ENCODE measurements around the gene VWA3B.

GRCh38 chr2:98158305-98158704 lies 71.3 kb downstream of the VWA3B start:
- no peak for TF ChIP-seq CTCF (IDR thresholded peaks at IDR 0.05; ENCODE audit: poor library complexity)
- TF ChIP-seq EZH2 (IDR thresholded peaks at IDR 0.05; ENCODE audit: borderline replicate concordance) = no peak
